KMS-11 (cell line): ENCODE results near the gene MAP6.
"Not testable (repeated sequence)": the region's sequence is repeated elsewhere in the genome, so short reads cannot be mapped to it uniquely, and the experiment has no call there.

Experiments
- H2AFZ ChIP-seq: fragments of 200-600 bp; sonication (generic); 2 replicates; pipeline ENCODE4 v1.6.1; 2016; ENCODE audit warnings: antibody characterized with exemption, mixed run types, low read depth
- H3K27ac ChIP-seq: fragments of 200-600 bp; sonication (generic); 2 replicates; pipeline ENCODE4 v1.6.1; 2016; ENCODE audit warnings: mild to moderate bottlenecking, mixed run types
- H3K27me3 ChIP-seq: fragments of 200-600 bp; sonication (generic); 2 replicates; pipeline ENCODE4 v1.6.1; 2017; ENCODE audit warnings: mild to moderate bottlenecking, low read depth, mixed run types, moderate library complexity; ENCODE audit not compliant: insufficient read depth
- H3K36me3 ChIP-seq: fragments of 200-600 bp; sonication (generic); 2 replicates; pipeline ENCODE4 v1.6.1; 2017; ENCODE audit warnings: mild to moderate bottlenecking, mixed run types; ENCODE audit not compliant: insufficient read depth
- H3K4me1 ChIP-seq: fragments of 200-600 bp; sonication (generic); 2 replicates; pipeline ENCODE4 v1.6.1; 2016; ENCODE audit warnings: mild to moderate bottlenecking, low read depth, mixed run types; ENCODE audit not compliant: poor library complexity, severe bottlenecking
- H3K4me2 ChIP-seq: fragments of 200-600 bp; sonication (generic); 2 replicates; pipeline ENCODE4 v1.7.0; 2016; ENCODE audit warnings: mild to moderate bottlenecking, mixed run types
- H3K4me3 ChIP-seq: fragments of 200-600 bp; sonication (generic); IDR thresholded peaks from 2 replicates; pipeline ENCODE4 v1.6.1; 2017; ENCODE audit warnings: low read depth, low read length, mixed read lengths; ENCODE audit not compliant: insufficient read depth
- H3K79me2 ChIP-seq: fragments of 200-600 bp; sonication (generic); 2 replicates; pipeline ENCODE4 v1.6.1; 2016; ENCODE audit warnings: low read depth, mixed run types; ENCODE audit not compliant: insufficient read depth
- H3K9ac ChIP-seq: fragments of 200-600 bp; sonication (generic); 2 replicates; pipeline ENCODE4 v1.6.1; 2016; ENCODE audit warnings: mild to moderate bottlenecking, mixed run types
- H4K20me1 ChIP-seq: fragments of 200-600 bp; sonication (generic); 2 replicates; pipeline ENCODE4 v1.6.1; 2016; ENCODE audit warnings: mild to moderate bottlenecking, mixed run types; ENCODE audit not compliant: insufficient read depth
- CTCF ChIP-seq: fragments of 200-600 bp; sonication (generic); conservative IDR thresholded peaks from 2 replicates; pipeline ENCODE4 v1.6.1; 2017; ENCODE audit warnings: low read depth, mild to moderate bottlenecking, antibody characterized with exemption, low read length, moderate library complexity, mixed read lengths

MAP6 gene

GRCh38 chr11:75700940-75701339, 32.1 kb upstream of the MAP6 start:
- Histone ChIP-seq H3K4me1 (no peaks in the 10 kb centered on the region), H3K36me3 (no peaks in the 10 kb centered on the region), H2AFZ (no peak overlapping the region), H3K9ac (no peak overlapping the region), H3K4me2 (no peak overlapping the region), H3K79me2 (no peaks in the 10 kb centered on the region), H3K27me3 (no peaks in the 10 kb centered on the region), H3K4me3 (no peak overlapping the region), H4K20me1 (no peaks in the 10 kb centered on the region), H3K27ac (no peak overlapping the region)
- no peak for TF ChIP-seq CTCF

GRCh38 chr11:75697906-75698581, 29.2 kb upstream of the MAP6 start:
- Histone ChIP-seq H4K20me1 (no peaks in the 10 kb centered on the region), H3K79me2 (no peaks in the 10 kb centered on the region), H3K4me1 (no peaks in the 10 kb centered on the region), H3K27me3 (no peaks in the 10 kb centered on the region), H3K27ac (no peak overlapping the region), H3K4me2 (no peak overlapping the region), H3K36me3 (no peaks in the 10 kb centered on the region), H3K9ac (no peak overlapping the region), H3K4me3 (no peak overlapping the region), H2AFZ (no peak overlapping the region)
- no peak for TF ChIP-seq CTCF

GRCh38 chr11:75691804-75692203, 23.0 kb upstream of the MAP6 start:
- H3K4me2 ChIP-seq: no peak overlapping the region
- H4K20me1 ChIP-seq: no peaks in the 10 kb centered on the region
- no peaks in the 10 kb centered on the region for H3K79me2 ChIP-seq
- H3K4me3 ChIP-seq: no peak overlapping the region
- no peak overlapping the region for H3K27ac ChIP-seq
- H3K27me3 ChIP-seq: no peaks in the 10 kb centered on the region
- TF ChIP-seq CTCF: no peak
- no peaks in the 10 kb centered on the region for H3K36me3 ChIP-seq
- H2AFZ ChIP-seq: no peak overlapping the region
- H3K4me1 ChIP-seq: no peaks in the 10 kb centered on the region
- no peak overlapping the region for H3K9ac ChIP-seq

GRCh38 chr11:75689863-75690609, 21.2 kb upstream of the MAP6 start:
- H4K20me1 ChIP-seq: no peaks in the 10 kb centered on the region
- H3K79me2 ChIP-seq: no peaks in the 10 kb centered on the region
- H3K36me3 ChIP-seq: no peaks in the 10 kb centered on the region
- no peak overlapping the region for H2AFZ ChIP-seq
- H3K4me3 ChIP-seq: no peak overlapping the region
- H3K27ac ChIP-seq: no peak overlapping the region
- no peaks in the 10 kb centered on the region for H3K27me3 ChIP-seq
- no peaks in the 10 kb centered on the region for H3K4me1 ChIP-seq
- no peak overlapping the region for H3K9ac ChIP-seq
- H3K4me2 ChIP-seq: no peak overlapping the region
- no peak for TF ChIP-seq CTCF

GRCh38 chr11:75683856-75684255, 15.0 kb upstream of the MAP6 start:
- not testable (repeated sequence) for H3K9ac ChIP-seq, H3K36me3 ChIP-seq, H3K79me2 ChIP-seq, H3K27ac ChIP-seq, H3K4me3 ChIP-seq, H4K20me1 ChIP-seq, H3K4me2 ChIP-seq, H3K27me3 ChIP-seq, H3K4me1 ChIP-seq, H2AFZ ChIP-seq
